ENCODE data around the gene SLC16A14.

The SLC16A14 gene

GRCh38 chr2:230043025-230043424 is 25.7 kb downstream of the SLC16A14 start:
- no peak for DNase-seq (ENCODE audit: low spot score)

- DNase-seq (ENCODE audit: low spot score): no peak
These were observed 26.5 kb downstream of the SLC16A14 start for GRCh38 chr2:230042195-230042594.

GRCh38 chr2:230023313-230023712 is 45.4 kb downstream of the SLC16A14 start:
- DNase-seq (ENCODE audit: low spot score): no peak

- DNase-seq (ENCODE audit: low spot score): no peak
These were observed 49.0 kb downstream of the SLC16A14 start for GRCh38 chr2:230019742-230020141.

GRCh38 chr2:230018153-230018552 is 50.6 kb downstream of the SLC16A14 start:
- DNase-seq (ENCODE audit: low spot score): no peak

GRCh38 chr2:230016844-230017243 is 51.9 kb downstream of the SLC16A14 start:
- DNase-seq (ENCODE audit: low spot score): no peak

GRCh38 chr2:230012267-230012884 is 56.3 kb downstream of the SLC16A14 start:
- DNase-seq (ENCODE audit: low spot score): no peak

GRCh38 chr2:230011617-230012016 is 57.1 kb downstream of the SLC16A14 start:
- no peak for DNase-seq (ENCODE audit: low spot score)

- no peak for DNase-seq (ENCODE audit: low spot score)
These were observed 58.2 kb downstream of the SLC16A14 start for GRCh38 chr2:230010501-230010900.

- DNase-seq (ENCODE audit: low spot score): no peak
These were observed 60.0 kb downstream of the SLC16A14 start for GRCh38 chr2:230008708-230009066.

- DNase-seq (ENCODE audit: low spot score): peak; percentile 36
These were observed 60.6 kb downstream of the SLC16A14 start for GRCh38 chr2:230007931-230008707.

- DNase-seq (ENCODE audit: low spot score): no peak
These were observed 68.4 kb downstream of the SLC16A14 start for GRCh38 chr2:230000118-230000841.

- no peak for DNase-seq (ENCODE audit: low spot score)
These were observed 71.2 kb downstream of the SLC16A14 start for GRCh38 chr2:229997565-229997964.

- DNase-seq (ENCODE audit: low spot score): peak; percentile 93
These were observed 72.4 kb downstream of the SLC16A14 start for GRCh38 chr2:229996320-229996719.

- no peak for DNase-seq (ENCODE audit: low spot score)
These were observed 75.5 kb downstream of the SLC16A14 start for GRCh38 chr2:229993236-229993635.

Small RNAs within 50 kb of the gene (small RNA-seq; reads per million reads assigned to genes)
- gene RNY4P19: 0 to 0.62 reads per million in 2 experiments

Measured in SK-N-DZ (cell line).